ENCODE data around the gene VMAC. TPM values are rescaled to one million over a fixed set of nuclear protein-coding genes. Genes with fewer than 3 reads are reported as not detected.

The VMAC gene
- total and polyA plus RNA-seq, 9 of the 15 experiments (the other 6 are each of a cell fraction or from before 2014, with no cell fraction given), result 0.03 to 3.4 (median 1.1) TPM

DNA sequence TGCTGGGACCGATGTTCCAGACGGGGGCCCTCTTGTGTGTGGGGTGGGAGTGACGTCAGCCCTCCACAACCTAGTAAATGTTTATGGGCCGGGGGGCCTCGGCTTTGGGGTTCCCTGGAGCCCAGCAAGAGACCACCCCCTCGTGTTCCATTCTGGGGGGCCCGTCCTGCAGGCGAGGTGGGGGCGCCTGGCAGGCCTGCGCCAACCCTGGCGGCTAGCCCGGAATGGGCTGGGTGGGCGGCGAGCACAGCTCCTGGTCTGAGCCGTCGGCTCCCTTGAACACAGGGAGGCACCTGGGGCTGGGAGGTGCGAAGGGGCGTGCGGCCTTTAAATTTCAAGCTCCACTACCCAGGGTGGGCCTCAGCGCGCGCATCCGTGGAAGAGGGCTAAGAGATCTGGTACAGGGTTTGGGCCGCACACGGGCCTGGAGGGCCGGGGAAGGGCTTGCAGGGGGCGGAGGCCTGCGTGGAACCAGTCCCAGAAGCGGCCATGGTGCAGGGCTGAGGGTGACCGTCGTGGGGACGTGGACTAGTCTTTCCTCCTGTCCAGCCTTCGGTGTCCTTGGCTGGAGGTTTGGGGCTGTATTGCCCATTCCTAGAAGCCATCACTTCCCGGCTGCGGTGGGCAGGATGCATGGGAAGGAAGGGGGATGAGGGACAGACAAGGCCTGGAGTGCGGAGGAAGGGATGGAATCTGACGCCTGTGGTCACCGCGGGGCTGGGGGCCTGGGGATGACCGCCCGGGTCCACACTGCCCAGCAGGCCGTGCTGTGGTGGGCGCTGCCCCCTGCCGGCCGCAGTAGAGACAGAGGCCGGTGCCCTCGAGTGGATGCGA is 12.5 kb upstream of the VMAC start (continued):
- TF ChIP-seq, protein P1, sequence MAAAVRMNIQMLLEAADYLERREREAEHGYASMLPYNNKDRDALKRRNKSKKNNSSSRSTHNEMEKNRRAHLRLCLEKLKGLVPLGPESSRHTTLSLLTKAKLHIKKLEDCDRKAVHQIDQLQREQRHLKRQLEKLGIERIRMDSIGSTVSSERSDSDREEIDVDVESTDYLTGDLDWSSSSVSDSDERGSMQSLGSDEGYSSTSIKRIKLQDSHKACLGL (CRISPR knock-in tag; IDR thresholded peaks at IDR 0.05; ENCODE audit: borderline replicate concordance, poor library complexity, severe bottlenecking), result no peak
- TF ChIP-seq FOXP1 (CRISPR knock-in tag; IDR thresholded peaks at IDR 0.05) (no peak), CCNT2 (IDR thresholded peaks at IDR 0.05; ENCODE audit: borderline replicate concordance, extremely low read depth, insufficient read length, low read depth, low read length) (peak; percentile 41), ZNF175 (CRISPR knock-in tag; IDR thresholded peaks at IDR 0.05; ENCODE audit: low read depth) (no peak), KDM4B (IDR thresholded peaks at IDR 0.05; ENCODE audit: borderline replicate concordance in 2 of 2, low read depth in 1 of 2) (no peak), FOSL1 (tag; conservative IDR thresholded peaks at IDR 0.05) (no peak), CEBPB (tag; IDR thresholded peaks at IDR 0.05) (no peak), RBM14 (IDR thresholded peaks at IDR 0.05; ENCODE audit: borderline replicate concordance, insufficient read depth, low read depth, low read length) (no peak), ZBTB7A (IDR thresholded peaks at IDR 0.05; ENCODE audit: borderline replicate concordance, control insufficient read depth, low read depth, low read length) (peak; percentile 36; the same call in 1 of the 2 replicates), ZNF121 (CRISPR knock-in tag; conservative IDR thresholded peaks at IDR 0.05) (no peak), CBX8 (IDR thresholded peaks at IDR 0.05; ENCODE audit: borderline replicate concordance, extremely low read depth, low read depth, low read length, poor library complexity, severe bottlenecking) (no peak), KAT2B (IDR thresholded peaks at IDR 0.05; ENCODE audit: low read depth, low read length) (no peak), SMARCE1 (IDR thresholded peaks at IDR 0.05) (no peak), CTBP1 (IDR thresholded peaks at IDR 0.05; ENCODE audit: borderline replicate concordance) (peak; percentile 61; the same call in 1 of the 2 replicates), ESRRA (IDR thresholded peaks at IDR 0.05; ENCODE audit: borderline replicate concordance, low read depth) (peak; percentile 44; the same call in 1 of the 2 replicates), SMC3 (conservative IDR thresholded peaks at IDR 0.05; ENCODE audit: insufficient read depth, low read depth, low read length) (peak; percentile 56; the same call in 1 of the 2 replicates), ZNF780A (CRISPR knock-in tag; IDR thresholded peaks at IDR 0.05) (no peak)
- TF ChIP-seq, protein P2, sequence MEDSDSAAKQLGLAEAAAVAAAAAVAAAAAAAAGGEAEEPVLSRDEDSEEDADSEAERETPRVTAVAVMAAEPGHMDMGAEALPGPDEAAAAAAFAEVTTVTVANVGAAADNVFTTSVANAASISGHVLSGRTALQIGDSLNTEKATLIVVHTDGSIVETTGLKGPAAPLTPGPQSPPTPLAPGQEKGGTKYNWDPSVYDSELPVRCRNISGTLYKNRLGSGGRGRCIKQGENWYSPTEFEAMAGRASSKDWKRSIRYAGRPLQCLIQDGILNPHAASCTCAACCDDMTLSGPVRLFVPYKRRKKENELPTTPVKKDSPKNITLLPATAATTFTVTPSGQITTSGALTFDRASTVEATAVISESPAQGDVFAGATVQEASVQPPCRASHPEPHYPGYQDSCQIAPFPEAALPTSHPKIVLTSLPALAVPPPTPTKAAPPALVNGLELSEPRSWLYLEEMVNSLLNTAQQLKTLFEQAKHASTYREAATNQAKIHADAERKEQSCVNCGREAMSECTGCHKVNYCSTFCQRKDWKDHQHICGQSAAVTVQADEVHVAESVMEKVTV (CRISPR knock-in tag; IDR thresholded peaks at IDR 0.05), result 0 out of 2 replicates have a peak, but pooled peaks have one; percentile 23
- TF ChIP-seq, protein P3, sequence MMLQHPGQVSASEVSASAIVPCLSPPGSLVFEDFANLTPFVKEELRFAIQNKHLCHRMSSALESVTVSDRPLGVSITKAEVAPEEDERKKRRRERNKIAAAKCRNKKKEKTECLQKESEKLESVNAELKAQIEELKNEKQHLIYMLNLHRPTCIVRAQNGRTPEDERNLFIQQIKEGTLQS (IDR thresholded peaks at IDR 0.05), result 0 out of 2 replicates have a peak, but pooled peaks have one; percentile 40
- TF ChIP-seq, protein P3 (CRISPR knock-in tag; conservative IDR thresholded peaks at IDR 0.05), result no peak
- TF ChIP-seq, protein P4, sequence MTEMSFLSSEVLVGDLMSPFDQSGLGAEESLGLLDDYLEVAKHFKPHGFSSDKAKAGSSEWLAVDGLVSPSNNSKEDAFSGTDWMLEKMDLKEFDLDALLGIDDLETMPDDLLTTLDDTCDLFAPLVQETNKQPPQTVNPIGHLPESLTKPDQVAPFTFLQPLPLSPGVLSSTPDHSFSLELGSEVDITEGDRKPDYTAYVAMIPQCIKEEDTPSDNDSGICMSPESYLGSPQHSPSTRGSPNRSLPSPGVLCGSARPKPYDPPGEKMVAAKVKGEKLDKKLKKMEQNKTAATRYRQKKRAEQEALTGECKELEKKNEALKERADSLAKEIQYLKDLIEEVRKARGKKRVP (CRISPR knock-in tag; IDR thresholded peaks at IDR 0.05), result no peak
- TF ChIP-seq, protein P5, sequence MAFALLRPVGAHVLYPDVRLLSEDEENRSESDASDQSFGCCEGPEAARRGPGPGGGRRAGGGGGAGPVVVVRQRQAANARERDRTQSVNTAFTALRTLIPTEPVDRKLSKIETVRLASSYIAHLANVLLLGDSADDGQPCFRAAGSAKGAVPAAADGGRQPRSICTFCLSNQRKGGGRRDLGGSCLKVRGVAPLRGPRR (CRISPR knock-in tag; IDR thresholded peaks at IDR 0.05), result no peak
